Pancreas (tissue), 10 donors: ENCODE measurements around the gene NDUFAB1. TPM values are rescaled to one million over a fixed set of nuclear protein-coding genes. Genes with fewer than 3 reads are reported as not detected.

Experiments
- ATAC-seq, 4 donors: fragments of 200-7000 bp; cut with Tn5 transposase; one replicate each; pipeline versions ENCODE4 v1.8.0 to v1.9.1; 2020; ENCODE audit warnings: mild to moderate bottlenecking in 4 of 4, moderate library complexity in 4 of 4
- DNase-seq, 6 donors: peaks; one replicate each; pipeline ENCODE4 v3.0.0-alpha.2; 2020
- FAIRE-seq: peaks from 2 replicates; lab custom pipeline; 2012; peaks lifted over from hg19 to GRCh38; lab: Jason Lieb, UNC
- H3K27ac ChIP-seq, 4 donors: fragments of 200-600 bp; sonication (generic); 1 replicate in 3 of 4; 2 replicates in 1 of 4; pipeline versions ENCODE4 v1.5.0 to v1.8.0; 2020
- H3K27me3 ChIP-seq, 4 donors: fragments of 200-600 bp; one replicate each; pipeline ENCODE4 v1.8.0; 2021
- H3K36me3 ChIP-seq, 3 donors: fragments of 200-600 bp; sonication (generic) in 1 of 3; one replicate each; pipeline versions ENCODE4 v1.5.0 to v1.8.0; 2020 to 2021
- H3K4me1 ChIP-seq, 3 donors: fragments of 200-600 bp; one replicate each; pipeline ENCODE4 v1.8.0; 2021
- H3K4me3 ChIP-seq, 4 donors: fragments of 200-600 bp; sonication (generic) in 2 of 4; one replicate each; pipeline versions ENCODE4 v1.5.0 to v1.8.0; 2020 to 2021
- H3K9me3 ChIP-seq, 4 donors: fragments of 200-600 bp; one replicate each; pipeline ENCODE4 v1.8.0; 2021
- WGBS, 2 donors: extraction: QIAGEN DNeasy Blood & Tissue Kit; methylation state at CpG; one replicate each; pipeline ENCODE4 v1.1.7; 2013; 5-methylcytosine and 5-hydroxymethylcytosine counted together
- intact Hi-C, 3 donors: fragments of 100-400 bp; cut with DNase I; formaldehyde crosslinking; loops; one replicate each; pipeline versions ENCODE4 v1.11.1 to v1.14.2; 2022
- polyA plus RNA-seq, 2 donors: library from polyadenylated mRNA; stranded (reverse); fragments of 200-250 nt; gene quantifications; one replicate each; pipeline ENCODE4 v1.2.3, GENCODE V29; 2013
- total RNA-seq, 6 donors: library from RNA; stranded (reverse); fragmentation: NEBNext Ultra II Directional in 4 of 6; extraction: Animal tissue kit (Norgen Biotek cat#: 25700) in 4 of 6; gene quantifications; one replicate each; pipeline versions ENCODE4 v1.2.1 to v1.2.4, GENCODE V29; 2021 to 2023
- TF ChIP-seq, protein P1 (sequence below), 4 donors: fragments of 200-600 bp; sonication (generic) in 3 of 4; IDR thresholded peaks; one replicate each; pipeline versions ENCODE4 v1.5.0 to v1.8.0; 2021; ENCODE audit warnings: antibody characterized with exemption in 4 of 4
- donor health status: healthy with polysubstance abuse.
- donor health status: DM: no; HTN: no; CAD: no; lungs with moderate emphysema.
- donor health status: DM: no; HTN: no; CAD: no.
- donor health status: control.
- donor health status: control.
- donor health status: Bipolar disorder and iron deficiency.
- donor health status: DM: yes; HTN: yes; CAD: no.
- donor health status: DM: no; HTN: no; CAD: no.
- donor health status: DM: no; HTN: no; CAD: no.
- donor health status: DM: yes; HTN: yes; CAD: no.

Gene NDUFAB1
- total and polyA plus RNA-seq, 8 donors: 19.2 to 82.3 (median 31.4) TPM

DNA sequence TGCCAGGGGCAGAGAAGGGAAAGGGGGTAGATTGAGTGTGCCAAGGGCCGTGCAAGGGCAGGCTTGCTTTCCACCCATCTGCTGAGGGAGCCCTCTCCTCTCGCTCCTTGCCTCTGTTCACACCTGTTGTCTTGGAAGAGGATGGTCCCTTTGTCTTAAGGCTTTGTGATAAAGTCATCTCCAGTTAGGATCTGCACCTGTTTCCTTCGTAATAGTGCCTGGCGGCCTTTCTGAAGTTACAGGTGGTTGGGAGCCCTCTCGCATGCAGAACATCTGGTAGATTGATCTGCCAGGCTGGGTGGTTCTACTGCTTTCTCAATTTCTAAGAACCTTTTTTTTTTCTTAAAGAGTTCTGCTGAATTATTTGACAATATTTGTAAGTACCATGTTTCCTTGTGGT lies 22.3 kb downstream of the NDUFAB1 start:
- Histone ChIP-seq H3K27ac (no peak overlapping the region), H3K9me3 (no peaks in the 10 kb centered on the region), H3K27me3 (no peaks in the 10 kb centered on the region), H3K4me3 (no peak overlapping the region), H3K4me1 (peaks cover 4 to 6% (median 6%) of the 10 kb centered on the region in 3 donors), H3K36me3 (peaks cover 0 to 35% (median 0%) of the 10 kb centered on the region in 3 donors)
- intact Hi-C loops: no loop called here
- ATAC-seq (peak in 2 of 4 donors; percentile 32 to 55), DNase-seq (no peak), FAIRE-seq (no peak)
- TF ChIP-seq, protein P1, sequence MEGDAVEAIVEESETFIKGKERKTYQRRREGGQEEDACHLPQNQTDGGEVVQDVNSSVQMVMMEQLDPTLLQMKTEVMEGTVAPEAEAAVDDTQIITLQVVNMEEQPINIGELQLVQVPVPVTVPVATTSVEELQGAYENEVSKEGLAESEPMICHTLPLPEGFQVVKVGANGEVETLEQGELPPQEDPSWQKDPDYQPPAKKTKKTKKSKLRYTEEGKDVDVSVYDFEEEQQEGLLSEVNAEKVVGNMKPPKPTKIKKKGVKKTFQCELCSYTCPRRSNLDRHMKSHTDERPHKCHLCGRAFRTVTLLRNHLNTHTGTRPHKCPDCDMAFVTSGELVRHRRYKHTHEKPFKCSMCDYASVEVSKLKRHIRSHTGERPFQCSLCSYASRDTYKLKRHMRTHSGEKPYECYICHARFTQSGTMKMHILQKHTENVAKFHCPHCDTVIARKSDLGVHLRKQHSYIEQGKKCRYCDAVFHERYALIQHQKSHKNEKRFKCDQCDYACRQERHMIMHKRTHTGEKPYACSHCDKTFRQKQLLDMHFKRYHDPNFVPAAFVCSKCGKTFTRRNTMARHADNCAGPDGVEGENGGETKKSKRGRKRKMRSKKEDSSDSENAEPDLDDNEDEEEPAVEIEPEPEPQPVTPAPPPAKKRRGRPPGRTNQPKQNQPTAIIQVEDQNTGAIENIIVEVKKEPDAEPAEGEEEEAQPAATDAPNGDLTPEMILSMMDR (IDR thresholded peaks at IDR 0.05): no peak
- WGBS, 2 donors: 39 to 42% methylated on average over 5 of the region's 5 CpGs

DNA sequence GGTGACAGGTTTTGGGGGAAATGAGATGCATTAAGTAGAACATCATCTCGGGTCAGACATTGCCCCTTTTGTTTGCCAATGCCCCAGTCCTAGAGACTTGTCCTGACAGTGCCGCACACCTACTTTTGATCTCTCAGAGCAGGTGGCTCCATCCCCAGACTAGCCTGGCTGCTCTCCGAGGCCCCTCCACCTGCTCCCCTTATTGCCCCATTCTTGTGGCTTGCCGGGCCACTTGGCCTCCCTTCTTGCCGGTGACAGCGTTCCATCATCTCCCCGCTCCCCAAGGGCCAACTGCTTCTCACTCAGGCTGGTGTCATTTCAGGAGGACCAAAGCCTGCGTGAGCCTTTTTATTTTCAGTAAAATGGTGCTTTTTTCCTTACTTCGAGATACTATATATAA lies 23.7 kb downstream of the NDUFAB1 start:
- ATAC-seq: no peak
- WGBS, 2 donors: 90 to 94% methylated on average over 9 of the region's 9 CpGs
- Histone ChIP-seq H3K36me3 (peaks cover 0 to 41% (median under 1%) of the 10 kb centered on the region in 3 donors), H3K4me1 (peaks cover 4 to 6% (median 6%) of the 10 kb centered on the region in 3 donors), H3K27ac (no peak overlapping the region), H3K9me3 (no peaks in the 10 kb centered on the region), H3K27me3 (no peaks in the 10 kb centered on the region), H3K4me3 (no peak overlapping the region)
- TF ChIP-seq, protein P1 (IDR thresholded peaks at IDR 0.05): no peak
- no peak for FAIRE-seq
- intact Hi-C loops: no loop called here
- no peak for DNase-seq

DNA sequence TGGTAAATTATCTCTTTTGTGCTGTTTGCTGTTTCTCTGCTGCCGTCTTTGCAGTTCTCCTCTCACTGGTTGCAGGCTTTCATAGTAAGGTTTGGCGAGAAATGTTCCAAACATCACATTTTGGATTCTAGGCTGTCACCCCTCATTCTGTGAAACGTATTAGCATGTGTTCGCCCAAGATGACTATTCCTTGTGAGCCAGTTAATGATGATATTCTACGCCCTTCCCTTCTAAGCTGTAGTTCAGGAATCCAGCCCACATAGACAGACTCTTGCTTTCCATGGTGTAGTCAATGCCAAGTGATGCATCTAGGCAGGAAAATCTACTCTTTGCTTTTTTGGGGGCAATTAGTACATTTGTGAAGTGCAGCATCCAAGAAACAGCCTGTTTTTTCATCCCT lies 24.2 kb downstream of the NDUFAB1 start:
- WGBS, 2 donors: 93% methylated on average over 5 of the region's 5 CpGs
- no peak for ATAC-seq
- Histone ChIP-seq H3K4me1 (peaks cover 4 to 6% (median 6%) of the 10 kb centered on the region in 3 donors), H3K27ac (no peak overlapping the region), H3K9me3 (no peaks in the 10 kb centered on the region), H3K4me3 (no peak overlapping the region), H3K36me3 (peaks cover 0 to 46% (median 6%) of the 10 kb centered on the region in 3 donors), H3K27me3 (no peaks in the 10 kb centered on the region)
- no peak for FAIRE-seq
- DNase-seq: no peak
- intact Hi-C loops: no loop called here
- TF ChIP-seq, protein P1 (IDR thresholded peaks at IDR 0.05): no peak

DNA sequence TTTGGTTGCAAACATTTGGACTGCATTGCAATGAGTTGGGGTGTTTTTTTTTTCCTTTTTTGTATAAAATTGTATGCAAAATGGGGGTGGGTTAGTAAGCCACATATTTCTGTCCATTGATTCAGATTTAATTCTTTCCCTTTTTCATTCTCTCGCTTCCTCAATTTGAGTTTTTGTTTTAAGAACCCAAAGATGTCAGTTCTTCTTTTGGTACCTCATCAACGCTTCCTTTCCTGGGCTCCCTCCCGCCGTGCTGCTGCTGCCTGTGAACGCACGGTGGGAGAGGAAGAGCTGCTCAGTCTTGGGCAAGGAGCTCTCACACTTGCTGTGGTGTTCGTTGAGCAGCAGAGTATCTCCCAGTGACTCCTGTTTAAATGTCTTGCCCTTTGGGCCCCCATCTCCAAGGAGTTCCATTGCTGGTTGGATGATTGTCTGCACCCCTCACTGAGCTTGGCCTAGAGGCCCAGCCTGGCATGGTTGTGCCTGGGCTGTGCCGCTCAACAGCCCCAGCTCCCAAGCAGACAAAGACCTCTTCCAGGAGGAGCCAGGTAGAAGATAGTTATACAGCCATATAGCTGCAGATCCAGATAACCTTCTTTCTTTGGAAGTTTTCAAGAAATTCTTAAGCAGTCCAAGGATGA lies 25.0 kb downstream of the NDUFAB1 start:
- Histone ChIP-seq H3K4me1 (peaks cover 4 to 6% (median 6%) of the 10 kb centered on the region in 3 donors), H3K4me3 (no peak overlapping the region), H3K27ac (no peak overlapping the region), H3K27me3 (no peaks in the 10 kb centered on the region), H3K9me3 (no peaks in the 10 kb centered on the region), H3K36me3 (peaks cover 0 to 49% (median 14%) of the 10 kb centered on the region in 3 donors)
- DNase-seq: no peak
- peak in 1 of 4 donors; percentile 56 for ATAC-seq
- 82 to 91% methylated on average over 8 of the region's 8 CpGs for whole genome bisulfite sequencing, 2 donors
- TF ChIP-seq, protein P1 (IDR thresholded peaks at IDR 0.05): no peak
- no peak for FAIRE-seq
- intact Hi-C loops: no loop called here

DNA sequence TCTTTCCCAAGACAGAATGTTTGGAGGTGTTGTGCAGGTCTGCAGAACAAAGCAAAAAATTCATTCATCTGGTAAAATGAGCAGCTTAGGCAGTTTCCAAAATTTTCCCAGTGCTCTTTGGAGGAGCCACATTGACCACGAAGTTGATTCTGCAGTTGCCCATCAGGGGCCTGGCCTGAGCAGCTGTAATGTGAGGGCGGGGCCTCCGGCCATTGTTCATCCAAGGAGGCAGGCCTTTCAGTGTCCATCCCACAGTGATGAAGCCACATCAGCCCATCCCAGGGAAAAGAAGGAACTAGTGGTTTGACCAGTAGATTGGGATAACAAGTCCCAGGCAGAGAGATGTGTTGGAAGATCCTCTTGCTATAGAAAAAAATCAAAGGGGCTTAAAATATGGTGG lies 28.5 kb downstream of the NDUFAB1 start:
- no peak for FAIRE-seq
- Histone ChIP-seq H3K4me3 (no peak overlapping the region), H3K27ac (no peak overlapping the region), H3K4me1 (no peaks in the 10 kb centered on the region), H3K36me3 (peaks cover 0 to 68% (median 21%) of the 10 kb centered on the region in 3 donors), H3K27me3 (no peaks in the 10 kb centered on the region), H3K9me3 (no peaks in the 10 kb centered on the region)
- intact Hi-C loops: no loop called here
- 89 to 98% methylated on average over 3 of the region's 3 CpGs for WGBS, 2 donors
- ATAC-seq: no peak
- DNase-seq: no peak
- TF ChIP-seq, protein P1 (IDR thresholded peaks at IDR 0.05): no peak
